ES-I3 (cell line): Measurements from ENCODE around the gene CTCF.

Experiments
- H3K36me3 ChIP-seq: 2 replicates; pipeline ENCODE4 v1.6.1; 2013; ENCODE audit warnings: mild to moderate bottlenecking, low read length, control low read depth, moderate library complexity; ENCODE audit not compliant: insufficient read depth
- H3K4me1 ChIP-seq: 2 replicates; pipeline ENCODE4 v1.6.1; 2013; ENCODE audit warnings: mild to moderate bottlenecking, control low read depth, low read length; ENCODE audit not compliant: insufficient read depth
- H3K9ac ChIP-seq: 2 replicates; pipeline ENCODE4 v1.6.1; 2013; ENCODE audit warnings: low read depth, mild to moderate bottlenecking, low read length, moderate library complexity
- H3K9me3 ChIP-seq: 2 replicates; pipeline ENCODE4 v1.6.1; 2013; ENCODE audit warnings: mild to moderate bottlenecking, low read length, moderate library complexity; ENCODE audit not compliant: control insufficient read depth, insufficient read depth

The CTCF gene

GRCh38 chr16:67632415-67633172 lies 70.3 kb downstream of the CTCF start:
- Histone ChIP-seq H3K4me1 (no peaks in the 10 kb centered on the region), H3K9me3 (no peaks in the 10 kb centered on the region), H3K36me3 (peaks cover 17% of the 10 kb centered on the region), H3K9ac (no peak overlapping the region)

GRCh38 chr16:67636713-67637112 lies 74.4 kb downstream of the CTCF start:
- H3K9me3 ChIP-seq = no peaks in the 10 kb centered on the region
- H3K36me3 ChIP-seq = peaks cover 13% of the 10 kb centered on the region; the same call in 1 of the 2 replicates
- no peaks in the 10 kb centered on the region for H3K4me1 ChIP-seq
- no peak overlapping the region for H3K9ac ChIP-seq

- Histone ChIP-seq H3K4me1 (no peaks in the 10 kb centered on the region), H3K9me3 (no peaks in the 10 kb centered on the region), H3K36me3 (peaks cover 9% of the 10 kb centered on the region; the same call in 1 of the 2 replicates), H3K9ac (no peak overlapping the region)
Observed at GRCh38 chr16:67637625-67638024, 75.3 kb downstream of the CTCF start.

GRCh38 chr16:67641779-67642708 lies 79.7 kb downstream of the CTCF start:
- Histone ChIP-seq H3K9me3 (no peaks in the 10 kb centered on the region; the same call in 1 of the 2 replicates), H3K4me1 (no peaks in the 10 kb centered on the region), H3K36me3 (peaks cover 9% of the 10 kb centered on the region; the same call in 1 of the 2 replicates), H3K9ac (no peak overlapping the region)

GRCh38 chr16:67644038-67644437 lies 81.7 kb downstream of the CTCF start:
- peaks cover 1% of the 10 kb centered on the region for H3K4me1 ChIP-seq
- no peaks in the 10 kb centered on the region for H3K36me3 ChIP-seq
- no peaks in the 10 kb centered on the region; the same call in 1 of the 2 replicates for H3K9me3 ChIP-seq
- H3K9ac ChIP-seq = no peak overlapping the region; the same call in 1 of the 2 replicates

- Histone ChIP-seq H3K9ac (peak overlapping the region; percentile 44), H3K4me1 (peaks cover 4% of the 10 kb centered on the region)
Observed at GRCh38 chr16:67645397-67646121, 83.2 kb downstream of the CTCF start.

GRCh38 chr16:67647111-67647651 lies 84.9 kb downstream of the CTCF start:
- no peak overlapping the region for H3K9ac ChIP-seq
- peaks cover 4% of the 10 kb centered on the region for H3K4me1 ChIP-seq
- no peaks in the 10 kb centered on the region; the same call in 1 of the 2 replicates for H3K9me3 ChIP-seq
- H3K36me3 ChIP-seq = no peaks in the 10 kb centered on the region

More at GRCh38 chr16:67645397-67646121, 83.2 kb downstream of the CTCF start:
- Histone ChIP-seq H3K36me3 (no peaks in the 10 kb centered on the region), H3K9me3 (no peaks in the 10 kb centered on the region; the same call in 1 of the 2 replicates)

- no peak overlapping the region for H3K9ac ChIP-seq
- H3K9me3 ChIP-seq = no peaks in the 10 kb centered on the region; the same call in 1 of the 2 replicates
- H3K4me1 ChIP-seq = peaks cover 4% of the 10 kb centered on the region
- no peaks in the 10 kb centered on the region for H3K36me3 ChIP-seq
Observed at GRCh38 chr16:67647681-67648080, 85.4 kb downstream of the CTCF start.

GRCh38 chr16:67648088-67648763 lies 85.9 kb downstream of the CTCF start:
- H3K36me3 ChIP-seq = no peaks in the 10 kb centered on the region
- peak overlapping the region; percentile 22; the same call in 1 of the 2 replicates for H3K9ac ChIP-seq
- no peaks in the 10 kb centered on the region; the same call in 1 of the 2 replicates for H3K9me3 ChIP-seq
- H3K4me1 ChIP-seq = peaks cover 4% of the 10 kb centered on the region

- peak overlapping the region; percentile 22; the same call in 1 of the 2 replicates for H3K9ac ChIP-seq
- H3K36me3 ChIP-seq = no peaks in the 10 kb centered on the region
- H3K4me1 ChIP-seq = peaks cover 4% of the 10 kb centered on the region
- no peaks in the 10 kb centered on the region; the same call in 1 of the 2 replicates for H3K9me3 ChIP-seq
Observed at GRCh38 chr16:67648764-67649407, 86.6 kb downstream of the CTCF start.

GRCh38 chr16:67649494-67649931 lies 87.2 kb downstream of the CTCF start:
- Histone ChIP-seq H3K4me1 (peaks cover 4% of the 10 kb centered on the region), H3K9me3 (no peaks in the 10 kb centered on the region; the same call in 1 of the 2 replicates), H3K36me3 (no peaks in the 10 kb centered on the region), H3K9ac (peak overlapping the region; percentile 37; the same call in 1 of the 2 replicates)

- H3K9ac ChIP-seq = peak overlapping the region; percentile 37; the same call in 1 of the 2 replicates
- H3K4me1 ChIP-seq = peaks cover 4% of the 10 kb centered on the region
- H3K36me3 ChIP-seq = no peaks in the 10 kb centered on the region
- H3K9me3 ChIP-seq = no peaks in the 10 kb centered on the region
Observed at GRCh38 chr16:67650023-67650422, 87.7 kb downstream of the CTCF start.

- no peaks in the 10 kb centered on the region for H3K36me3 ChIP-seq
- no peaks in the 10 kb centered on the region for H3K9me3 ChIP-seq
- H3K9ac ChIP-seq = no peak overlapping the region
- H3K4me1 ChIP-seq = peaks cover 4% of the 10 kb centered on the region
Observed at GRCh38 chr16:67651039-67651438, 88.7 kb downstream of the CTCF start.
